HepG2 (cell line): ENCODE measurements around the gene KIF13A. TPM values are rescaled to one million over a fixed set of nuclear protein-coding genes. Genes with fewer than 3 reads are reported as not detected.

Source experiments
- ATAC-seq: fragments of 200-7000 bp; cut with Tn5 transposase; 3 replicates; pipeline ENCODE4 v1.9.1; 2020; ENCODE audit warnings: mild to moderate bottlenecking, moderate library complexity
- Bru-seq: library from RNA; stranded (reverse); fragments of 400-500 nt; gene quantifications from one replicate; lab custom pipeline; 2021; lab: Mats Ljungman, UMichigan
- BruChase-seq, 2 experiments: library from RNA; stranded (reverse); fragments of 400-500 nt; gene quantifications; one replicate each; lab custom pipeline; 2021; lab: Mats Ljungman, UMichigan
- BruUV-seq: library from RNA; stranded (reverse); fragments of 400-500 nt; replicated peaks from 2 replicates; lab custom pipeline; 2021; lab: Mats Ljungman, UMichigan
- CTCF ChIA-PET: fragments of 300-600 bp; formaldehyde crosslinking; extraction: SDS; loops from one replicate; lab custom pipeline; 2021; ENCODE audit warnings: low total read pairs, inconsistent platforms, low intra/inter-chr PET ratio; lab: Yijun Ruan, JAX
- POLR2A ChIA-PET: fragments of 350-600 bp; sonication (Branson Sonifier 250); formaldehyde crosslinking; loops from one replicate; lab custom pipeline; 2020; ENCODE audit warnings: antibody characterized with exemption, inconsistent platforms; lab: Yijun Ruan, JAX
- DNase-seq: peaks from one replicate; pipeline ENCODE4 v3.0.0-alpha.2; 2015; ENCODE audit warnings: low spot score
- FAIRE-seq: peaks from 3 replicates; lab custom pipeline; 2011; peaks lifted over from hg19 to GRCh38; lab: Jason Lieb, UNC
- H2AFZ ChIP-seq: one replicate; pipeline ENCODE4 v1.6.1; 2011; ENCODE audit warnings: low read length, inconsistent platforms
- H3K27ac ChIP-seq: fragments of 300-600 bp; 3 replicates; pipeline ENCODE4 v1.8.0; 2011; ENCODE audit warnings: mixed run types, mild to moderate bottlenecking, mixed read lengths, low read length, inconsistent platforms; ENCODE audit not compliant: insufficient read depth; ENCODE audit errors: extremely low read length
- H3K27me3 ChIP-seq, 2 experiments: fragments of 200-600 bp in 1 of 2; 2 replicates in 1 of 2; 3 replicates in 1 of 2; pipeline versions ENCODE4 v1.6.0 to v1.8.0; 2011; ENCODE audit warnings: low read length in 2 of 2, mild to moderate bottlenecking in 2 of 2, moderate library complexity in 2 of 2, inconsistent platforms in 1 of 2; ENCODE audit not compliant: insufficient read depth in 2 of 2, control insufficient read depth in 1 of 2
- H3K36me3 ChIP-seq, 2 experiments: fragments of 200-600 bp in 1 of 2; replicated peaks in 1 of 2; 2 replicates in 1 of 2; 3 replicates in 1 of 2; pipeline versions ENCODE4 v1.5.1 to v1.8.0; 2011; ENCODE audit warnings: low read length in 2 of 2, inconsistent platforms in 1 of 2; ENCODE audit not compliant: insufficient read depth in 2 of 2, control insufficient read depth in 1 of 2
- H3K4me1 ChIP-seq: 2 replicates; pipeline ENCODE4 v1.5.1; 2012; ENCODE audit warnings: low read length, inconsistent platforms; ENCODE audit not compliant: insufficient read depth
- H3K4me2 ChIP-seq: 2 replicates; pipeline ENCODE4 v1.6.0; 2011; ENCODE audit warnings: low read depth, low read length, inconsistent platforms
- H3K4me3 ChIP-seq, 3 experiments: fragments of 200-600 bp in 1 of 3; sonication (generic), shearing (Covaris generic) in 1 of 3; replicated peaks in 1 of 3; 2 replicates each; pipeline ENCODE4 v1.5.1; 2011 to 2016; ENCODE audit warnings: low read length in 3 of 3, inconsistent platforms in 2 of 3, low read depth in 2 of 3, mild to moderate bottlenecking in 2 of 3, control low read depth in 1 of 3, mixed read lengths in 1 of 3; ENCODE audit not compliant: insufficient read depth in 1 of 3
- H3K79me2 ChIP-seq: one replicate; pipeline ENCODE4 v1.6.1; 2011; ENCODE audit warnings: low read length, inconsistent platforms; ENCODE audit not compliant: insufficient read depth
- H3K9ac ChIP-seq: 2 replicates; pipeline ENCODE4 v1.6.0; 2011; ENCODE audit warnings: mild to moderate bottlenecking, low read depth, low read length, inconsistent platforms; ENCODE audit not compliant: insufficient read depth
- H3K9me3 ChIP-seq: 2 replicates; pipeline ENCODE4 v1.5.1; 2012; ENCODE audit warnings: mild to moderate bottlenecking, low read length
- H4K20me1 ChIP-seq: 2 replicates; pipeline ENCODE4 v1.6.0; 2011; ENCODE audit warnings: inconsistent platforms, mild to moderate bottlenecking, low read length, moderate library complexity; ENCODE audit not compliant: insufficient read depth
- ZSCAN29 ChIP-seq: sonication (generic); formaldehyde crosslinking; conservative IDR thresholded peaks from 2 replicates; pipeline ENCODE4 v1.4.0; 2020; ENCODE audit warnings: mild to moderate bottlenecking, missing genetic modification reagents
- WGBS: methylation state at CpG from one replicate; pipeline ENCODE4 v1.1.6; 2017; ENCODE audit warnings: low lambda C conversion rate; 5-methylcytosine and 5-hydroxymethylcytosine counted together
- in situ Hi-C: cut with HindIII; loops from 2 replicates; pipeline ENCODE4 v1.10.0; 2017; ENCODE audit warnings: low pct_unique_long_range_greater_than_20kb; ENCODE audit not compliant: extremely low pct_ligation_motif_present
- intact Hi-C: fragments of 100-400 bp; cut with micrococcal nuclease; formaldehyde crosslinking; loops from one replicate; pipeline ENCODE4 v1.10.0; 2022; ENCODE audit not compliant: unreplicated experiment
- long read RNA-seq, 2 experiments: library from RNA in 1 of 2; library from polyadenylated mRNA in 1 of 2; stranded (forward) in 1 of 2; unstranded in 1 of 2; transcript quantifications; one replicate each; pipeline ENCODE4 v2.0.0, GENCODE V29; 2019 to 2022
- polyA minus RNA-seq, 3 experiments: library from RNA; depleted of rRNA, polyadenylated mRNA; stranded (reverse); fragments of >200 nt; gene quantifications; 2 replicates each; pipeline ENCODE4 v1.2.3, GENCODE V29; 2011; ENCODE audit warnings: low replicate concordance in 1 of 3
- polyA plus RNA-seq, 8 experiments: library from polyadenylated mRNA; depleted of rRNA in 3 of 8; stranded (reverse) in 7 of 8; unstranded in 1 of 8; fragments of >200 nt; fragmentation: Illumina TruSeq in 4 of 8; extraction: Trizol in 4 of 8; gene quantifications; 2 replicates each; pipeline versions ENCODE4 v1.2.1 to v1.2.3, GENCODE V29; 2011 to 2016; ENCODE audit warnings: low read depth in 4 of 8, missing spikeins in 1 of 8, mixed read lengths in 1 of 8; ENCODE audit not compliant: insufficient read depth in 1 of 8
- total RNA-seq, 5 experiments: library from RNA; depleted of rRNA; stranded (reverse); fragments of >200 nt; fragmentation: Illumina TruSeq; extraction: Trizol; gene quantifications; 2 replicates each; pipeline ENCODE4 v1.2.3, GENCODE V29; 2016; ENCODE audit warnings: low read depth in 1 of 5
- TF ChIP-seq, protein P1 (sequence below): sonication (generic); formaldehyde crosslinking; IDR thresholded peaks from 2 replicates; pipeline ENCODE4 v1.4.0; 2020; ENCODE audit warnings: missing genetic modification reagents

Gene KIF13A
- total RNA-seq (2016; rRNA removed; fragmentation: Illumina TruSeq; extraction: Trizol), result 37.2 and 48.3 TPM in 2 replicates
- 12.1 and 13.7 TPM in 2 replicates for total RNA-seq (2016; cell fraction: cytosol; rRNA removed; fragmentation: Illumina TruSeq; extraction: Trizol; ENCODE audit: low read depth)
- 35.4 and 47.0 TPM in 2 replicates for total RNA-seq (2016; cell fraction: insoluble cytoplasmic fraction; rRNA removed; fragmentation: Illumina TruSeq; extraction: Trizol)
- total RNA-seq (2016; cell fraction: membrane; rRNA removed; fragmentation: Illumina TruSeq; extraction: Trizol), result 23.2 and 29.0 TPM in 2 replicates
- 37.1 and 42.5 TPM in 2 replicates for total RNA-seq (2016; cell fraction: nucleus; rRNA removed; fragmentation: Illumina TruSeq; extraction: Trizol)
- polyA plus RNA-seq (2011; rRNA removed), result 19.5 and 21.1 TPM in 2 replicates
- 14.7 and 19.5 TPM in 2 replicates for polyA plus RNA-seq (2011; cell fraction: cytosol; rRNA removed)
- polyA plus RNA-seq (2011; cell fraction: nucleus; rRNA removed), result 16.8 and 17.7 TPM in 2 replicates
- polyA plus RNA-seq (2012), result 17.5 and 22.9 TPM in 2 replicates
- 12.4 and 13.8 TPM in 2 replicates for polyA plus RNA-seq (2016; cell fraction: cytosol; fragmentation: Illumina TruSeq; extraction: Trizol; ENCODE audit: low read depth)
- polyA plus RNA-seq (2016; cell fraction: insoluble cytoplasmic fraction; fragmentation: Illumina TruSeq; extraction: Trizol; ENCODE audit: low read depth), result 33.5 and 35.2 TPM in 2 replicates
- 17.4 and 21.2 TPM in 2 replicates for polyA plus RNA-seq (2016; cell fraction: membrane; fragmentation: Illumina TruSeq; extraction: Trizol; ENCODE audit: low read depth)
- 32.6 and 33.2 TPM in 2 replicates for polyA plus RNA-seq (2016; cell fraction: nucleus; fragmentation: Illumina TruSeq; extraction: Trizol; ENCODE audit: insufficient read depth, low read depth)
- 22.0 and 49.6 TPM in 2 replicates for polyA minus RNA-seq (2011; rRNA and poly(A)+ RNA removed; ENCODE audit: low replicate concordance)
- 22.4 TPM in 2 replicates for polyA minus RNA-seq (2011; cell fraction: cytosol; rRNA and poly(A)+ RNA removed)
- polyA minus RNA-seq (2011; cell fraction: nucleus; rRNA and poly(A)+ RNA removed), result 55.1 and 57.9 TPM in 2 replicates
- percentile 81 among the genes with signal in this experiment for Bru-seq, nascent RNA
- BruChase-seq, experiment 1, labeled RNA remaining after a 6-hour chase, result percentile 78 among the genes with signal in this experiment
- percentile 74 among the genes with signal in this experiment for BruChase-seq, experiment 2, labeled RNA remaining after a 2-hour chase
- long read RNA-seq, experiment 1, partial matches to known transcripts, result 1 of 9 reads
- long read RNA-seq, experiment 1, other reads (novel, unspliced or antisense), result 7 of 9 reads
- long read RNA-seq, experiment 2, partial matches to known transcripts, result 12 of 41 reads
- long read RNA-seq, experiment 2, other reads (novel, unspliced or antisense), result 28 of 41 reads

- BruUV-seq, result no TSS peak
- H3K4me2 ChIP-seq, result peak within 1 kb of the TSS; percentile 97
- H3K79me2 ChIP-seq, result peaks cover 33% of the 10 kb centered on the region
- H3K27me3 ChIP-seq, result no peaks in the 10 kb centered on the region; a peak in 1 of 5 replicates
- H3K9ac ChIP-seq, result peak within 1 kb of the TSS; percentile 86
- POLR2A ChIA-PET, result interaction anchor here (0.9 to 1.7 kb wide), 6 partner anchors 9 to 167 kb away, joined by 4 to 8 read pairs (median 4); partner anchors contain the start of genes KDM1B and TPMT
- DNase-seq (no peak), FAIRE-seq (no peak), ATAC-seq (peak; percentile 12; the same call in 2 of the 3 replicates)
- intact Hi-C loops (loop anchor here (1.0 to 10.0 kb wide), 4 partner anchors 57 to 167 kb away; partner anchors contain the start of genes KDM1B, NHLRC1 and TPMT), in situ Hi-C loops (loop anchor here (5.0 kb wide), 1 partner anchor 135 kb away; the partner anchor contains the start of gene NHLRC1)
- H4K20me1 ChIP-seq, result no peaks in the 10 kb centered on the region
- 0% methylated on average over 7 of the region's 54 CpGs for WGBS
- CTCF ChIA-PET, result no interaction called here
- H3K27ac ChIP-seq, result peak within 1 kb of the TSS; percentile 88
- peaks cover 1 to 6% of the 10 kb centered on the region in 2 experiments; a peak in 3 of 5 replicates for H3K36me3 ChIP-seq
- no peak for TF ChIP-seq ZSCAN29 (CRISPR knock-in tag)
- TF ChIP-seq, protein P1, sequence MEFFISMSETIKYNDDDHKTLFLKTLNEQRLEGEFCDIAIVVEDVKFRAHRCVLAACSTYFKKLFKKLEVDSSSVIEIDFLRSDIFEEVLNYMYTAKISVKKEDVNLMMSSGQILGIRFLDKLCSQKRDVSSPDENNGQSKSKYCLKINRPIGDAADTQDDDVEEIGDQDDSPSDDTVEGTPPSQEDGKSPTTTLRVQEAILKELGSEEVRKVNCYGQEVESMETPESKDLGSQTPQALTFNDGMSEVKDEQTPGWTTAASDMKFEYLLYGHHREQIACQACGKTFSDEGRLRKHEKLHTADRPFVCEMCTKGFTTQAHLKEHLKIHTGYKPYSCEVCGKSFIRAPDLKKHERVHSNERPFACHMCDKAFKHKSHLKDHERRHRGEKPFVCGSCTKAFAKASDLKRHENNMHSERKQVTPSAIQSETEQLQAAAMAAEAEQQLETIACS, result 0 out of 2 replicates have a peak, but pooled peaks have one; percentile 6
- peak within 1 kb of the TSS; percentile 80 to 99 (median 92) for H3K4me3 ChIP-seq
- H3K4me1 ChIP-seq, result peaks cover 40% of the 10 kb centered on the region
- H2AFZ ChIP-seq, result peak within 1 kb of the TSS; percentile 96
- H3K9me3 ChIP-seq, result no peaks in the 10 kb centered on the region
These were observed at the start of gene KIF13A for GRCh38 chr6:17987447-17987696. KIF13A (minus strand) TSS chr6:17987635; CDS start chr6:17987463, 172 bp downstream.
